Transverse colon (tissue), 4 donors: Measurements from ENCODE around the gene LATS1. TPM values are rescaled to one million over a fixed set of nuclear protein-coding genes. Genes with fewer than 3 reads are reported as not detected.
A peak's percentile ranks its signal among the peaks of the same experiment; 100 is the strongest.

Source experiments
- DNase-seq: peaks from one replicate; pipeline ENCODE4 v3.0.0-alpha.2; 2019
- H3K27ac ChIP-seq, 4 donors: fragments of 200-600 bp; sonication (generic); 2 replicates each; pipeline ENCODE4 v1.5.1; 2016 to 2018; ENCODE audit warnings: inconsistent platforms in 4 of 4
- H3K27me3 ChIP-seq: fragments of 200-600 bp; sonication (generic); 2 replicates; pipeline ENCODE4 v1.5.1; 2017; ENCODE audit warnings: inconsistent platforms
- H3K36me3 ChIP-seq, 4 donors: fragments of 200-600 bp; sonication (generic); 2 replicates each; pipeline ENCODE4 v1.5.1; 2017 to 2019; ENCODE audit warnings: inconsistent platforms in 4 of 4
- H3K4me1 ChIP-seq, 4 donors: fragments of 200-600 bp; sonication (generic); 2 replicates each; pipeline ENCODE4 v1.5.1; 2017 to 2020; ENCODE audit warnings: inconsistent platforms in 4 of 4
- H3K4me3 ChIP-seq, 4 donors: fragments of 200-600 bp; sonication (generic); 1 replicate in 1 of 4; 2 replicates in 3 of 4; pipeline versions ENCODE4 v1.5.1 to v1.6.1; 2017 to 2019; ENCODE audit warnings: inconsistent platforms in 4 of 4
- H3K9me3 ChIP-seq, 2 donors: fragments of 200-600 bp; sonication (generic); 2 replicates each; pipeline ENCODE4 v1.5.1; 2017 to 2019; ENCODE audit warnings: inconsistent platforms in 2 of 2
- EP300 ChIP-seq: sonication (generic); formaldehyde crosslinking; IDR thresholded peaks from one replicate; pipeline ENCODE4 v1.6.1; 2017; ENCODE audit warnings: antibody characterized with exemption, low read depth
- POLR2A ChIP-seq: fragments of 450-650 bp; IDR thresholded peaks from one replicate; pipeline ENCODE4 v1.6.1; 2016; ENCODE audit warnings: antibody characterized with exemption, mild to moderate bottlenecking, moderate library complexity
- POLR2AphosphoS5 ChIP-seq, 3 donors: sonication (generic); formaldehyde crosslinking; IDR thresholded peaks; one replicate each; pipeline ENCODE4 v1.6.1; 2016; ENCODE audit warnings: antibody characterized with exemption in 3 of 3
- WGBS, 2 donors: methylation state at CpG; one replicate each; pipeline ENCODE4 v1.1.5; 2018; ENCODE audit warnings: low coverage in 1 of 2; 5-methylcytosine and 5-hydroxymethylcytosine counted together
- in situ Hi-C, 4 donors: fragments of 200-750 bp; cut with MboI; loops; one replicate each; pipeline versions ENCODE4 v1.15.0 to v1.15.1; 2017; ENCODE audit warnings: low sequenced_read_pairs in 3 of 4, low pct_ligation_motif_present in 1 of 4, low pct_unique_long_range_greater_than_20kb in 1 of 4
- intact Hi-C: fragments of 100-400 bp; cut with DNase I; formaldehyde crosslinking; loops from one replicate; pipeline ENCODE4 v1.15.1; 2023; ENCODE audit warnings: low total_unique reads
- total RNA-seq, 4 donors: library from RNA; depleted of rRNA; stranded (reverse); fragments of >200 nt; gene quantifications; one replicate each; pipeline ENCODE4 v1.1.0, GENCODE V29; 2016
- TF ChIP-seq, protein P1 (sequence below), 5 experiments: fragments of 200-600 bp in 3 of 5; fragments of 450-650 bp in 2 of 5; sonication (generic) in 3 of 5; IDR thresholded peaks; 1 replicate in 2 of 5; 2 replicates in 3 of 5; pipeline ENCODE4 v1.5.1; 2016 to 2017; ENCODE audit warnings: antibody characterized with exemption in 5 of 5, inconsistent platforms in 3 of 5, mild to moderate bottlenecking in 2 of 5, moderate library complexity in 1 of 5

The LATS1 gene
- total RNA-seq, 4 donors from 2014 or later = 13.1 to 28.4 (median 19.4) TPM

DNA sequence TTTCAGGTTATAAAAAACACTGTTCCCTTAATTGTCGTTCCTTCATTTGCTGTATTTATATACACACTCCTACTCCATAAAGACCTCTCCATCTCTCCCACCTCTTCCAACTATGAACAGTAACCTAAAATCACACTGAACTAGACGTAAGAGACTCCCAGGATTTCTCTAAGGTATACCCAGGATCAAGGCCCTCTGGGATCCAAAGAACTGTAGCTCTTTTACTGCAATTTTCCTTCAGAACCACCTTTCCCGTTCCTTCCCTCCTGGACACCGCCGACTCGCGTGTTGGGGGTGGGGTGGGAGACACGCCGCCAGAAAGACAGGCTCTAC is 680 bp downstream of the LATS1 start:
- intact Hi-C loops = no loop called here
- peak overlapping the region; percentile 72 to 84 (median 78) for H3K4me3 ChIP-seq
- 0% methylated on average over 9 of the region's 9 CpGs; no CpG with 5 or more reads in 1 of the 2 donors for WGBS, 2 donors

DNA sequence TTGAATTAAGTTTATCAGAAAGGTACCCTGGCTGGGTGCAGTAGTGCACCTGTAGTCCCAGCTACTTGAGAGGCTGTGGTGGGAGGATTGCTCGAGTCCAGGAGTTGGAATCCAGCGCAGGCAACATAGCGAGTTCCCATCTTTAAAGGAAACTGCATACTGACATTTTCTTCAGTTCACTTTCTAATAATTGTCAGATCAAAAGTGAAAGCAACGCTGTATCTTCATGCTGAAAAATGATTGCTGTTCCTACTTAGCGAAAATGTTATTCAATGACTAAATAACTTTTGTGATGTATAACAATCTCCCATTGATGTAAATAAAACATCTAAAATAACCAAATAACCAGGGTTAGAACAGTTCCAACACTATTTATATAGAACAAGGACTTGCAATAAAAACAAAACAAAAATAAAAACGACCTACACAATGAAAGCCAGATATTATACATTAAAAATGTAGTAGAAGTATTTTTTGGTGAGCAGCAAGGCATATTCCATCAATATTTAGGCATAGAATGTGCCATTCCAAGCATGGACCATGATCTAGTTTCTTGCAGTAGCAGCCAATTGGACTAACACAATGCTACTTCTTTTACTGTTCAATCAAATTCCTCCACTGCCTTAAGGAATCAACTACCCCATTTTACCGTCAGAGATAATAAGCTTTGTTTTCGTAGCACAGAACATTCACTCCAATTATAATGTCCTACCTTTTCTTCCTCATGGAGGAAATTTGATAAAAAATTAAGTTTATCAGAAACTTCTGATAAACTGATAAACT is 1.5 kb downstream of the LATS1 start:
- no peak for DNase-seq
- H3K36me3 ChIP-seq = no peaks in the 10 kb centered on the region
- 6 to 7% methylated on average over 7 to 8 of the region's 8 CpGs for WGBS, 2 donors
- peak overlapping the region in 3 of 4 donors; percentile 75 to 84 (median 80) for H3K4me3 ChIP-seq
- H3K4me1 ChIP-seq = peaks cover 4 to 38% (median 17%) of the 10 kb centered on the region in 4 donors
- no peaks in the 10 kb centered on the region for H3K27me3 ChIP-seq
- H3K9me3 ChIP-seq = no peaks in the 10 kb centered on the region
- peak overlapping the region; percentile 96 to 99 (median 97) for H3K27ac ChIP-seq
- in situ Hi-C loops (loop anchor here in 1 of 4 donors (25.0 kb wide), 1 partner anchor 154 kb away; the partner anchor contains the start of gene GINM1), intact Hi-C loops (no loop called here)
- TF ChIP-seq EP300 (no peak), POLR2A (no peak), POLR2AphosphoS5 (IDR thresholded peaks at IDR 0.05) (no peak)
- TF ChIP-seq, protein P1, sequence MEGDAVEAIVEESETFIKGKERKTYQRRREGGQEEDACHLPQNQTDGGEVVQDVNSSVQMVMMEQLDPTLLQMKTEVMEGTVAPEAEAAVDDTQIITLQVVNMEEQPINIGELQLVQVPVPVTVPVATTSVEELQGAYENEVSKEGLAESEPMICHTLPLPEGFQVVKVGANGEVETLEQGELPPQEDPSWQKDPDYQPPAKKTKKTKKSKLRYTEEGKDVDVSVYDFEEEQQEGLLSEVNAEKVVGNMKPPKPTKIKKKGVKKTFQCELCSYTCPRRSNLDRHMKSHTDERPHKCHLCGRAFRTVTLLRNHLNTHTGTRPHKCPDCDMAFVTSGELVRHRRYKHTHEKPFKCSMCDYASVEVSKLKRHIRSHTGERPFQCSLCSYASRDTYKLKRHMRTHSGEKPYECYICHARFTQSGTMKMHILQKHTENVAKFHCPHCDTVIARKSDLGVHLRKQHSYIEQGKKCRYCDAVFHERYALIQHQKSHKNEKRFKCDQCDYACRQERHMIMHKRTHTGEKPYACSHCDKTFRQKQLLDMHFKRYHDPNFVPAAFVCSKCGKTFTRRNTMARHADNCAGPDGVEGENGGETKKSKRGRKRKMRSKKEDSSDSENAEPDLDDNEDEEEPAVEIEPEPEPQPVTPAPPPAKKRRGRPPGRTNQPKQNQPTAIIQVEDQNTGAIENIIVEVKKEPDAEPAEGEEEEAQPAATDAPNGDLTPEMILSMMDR (IDR thresholded peaks at IDR 0.05) = no peak

More for the DNA sequence above, 680 bp downstream of the LATS1 start:
- no peak for DNase-seq
- in situ Hi-C loops = loop anchor here in 1 of 4 donors (25.0 kb wide), 1 partner anchor 155 kb away; the partner anchor contains the start of gene GINM1
- Histone ChIP-seq H3K4me1 (peaks cover 4 to 36% (median 17%) of the 10 kb centered on the region in 4 donors), H3K36me3 (no peaks in the 10 kb centered on the region), H3K9me3 (no peaks in the 10 kb centered on the region), H3K27me3 (no peaks in the 10 kb centered on the region), H3K27ac (peak overlapping the region; percentile 96 to 99 (median 97))
- TF ChIP-seq EP300 (no peak), POLR2AphosphoS5 (IDR thresholded peaks at IDR 0.05) (no peak), POLR2A (no peak)
- TF ChIP-seq, protein P1 (IDR thresholded peaks at IDR 0.05) = no peak

DNA sequence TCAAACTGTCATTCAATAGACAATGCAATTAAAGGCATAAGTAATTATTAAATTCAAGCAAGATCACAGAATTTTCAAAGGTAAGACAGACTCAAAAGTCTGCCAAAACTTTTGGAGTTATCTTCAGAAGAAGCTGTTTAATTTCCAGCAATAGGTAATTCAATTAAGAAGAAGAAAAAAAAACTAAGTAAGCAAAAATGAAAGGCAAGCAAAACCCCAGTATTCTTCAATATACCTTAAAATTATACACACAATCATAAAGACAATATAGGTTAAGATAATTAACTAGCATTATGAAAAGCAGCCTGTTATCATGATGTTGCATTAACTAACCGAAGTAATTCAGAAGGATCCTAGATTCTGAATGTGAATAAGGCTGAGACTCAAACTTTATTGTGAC is 3.5 kb downstream of the LATS1 start:
- DNase-seq = no peak
- Histone ChIP-seq H3K9me3 (no peaks in the 10 kb centered on the region), H3K36me3 (no peaks in the 10 kb centered on the region), H3K4me3 (no peak overlapping the region), H3K4me1 (peaks cover 4 to 48% (median 20%) of the 10 kb centered on the region in 4 donors), H3K27ac (no peak overlapping the region), H3K27me3 (no peaks in the 10 kb centered on the region)
- in situ Hi-C loops = loop anchor here in 1 of 4 donors (25.0 kb wide), 1 partner anchor 152 kb away; the partner anchor contains the start of gene GINM1
- TF ChIP-seq POLR2A = no peak
- TF ChIP-seq EP300 = no peak
- TF ChIP-seq POLR2AphosphoS5 (IDR thresholded peaks at IDR 0.05) = no peak
- TF ChIP-seq, protein P1 (IDR thresholded peaks at IDR 0.05) = no peak
- intact Hi-C loops = no loop called here
- 93 to 94% methylated on average over 1 of the region's 1 CpG for WGBS, 2 donors

DNA sequence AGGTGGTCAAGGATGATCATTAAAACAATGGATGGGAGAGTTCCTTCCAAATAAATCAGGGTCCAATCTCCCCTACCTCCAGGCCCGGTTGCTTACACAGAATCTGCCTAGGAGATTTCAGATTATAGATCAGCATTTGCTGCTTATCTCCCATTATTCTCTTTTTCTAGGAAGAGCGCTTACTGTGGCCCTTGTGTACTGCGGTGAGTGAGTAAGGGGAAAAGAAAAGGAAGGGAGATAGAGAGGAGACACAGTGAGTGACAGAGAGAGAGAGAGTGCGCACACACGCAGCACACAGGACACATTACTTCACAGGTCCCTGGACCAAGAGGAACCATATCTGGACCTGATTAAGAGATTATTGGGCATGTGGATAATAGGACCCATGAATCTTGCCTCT is 6.2 kb downstream of the LATS1 start:
- Histone ChIP-seq H3K4me1 (peaks cover 4 to 49% (median 20%) of the 10 kb centered on the region in 4 donors), H3K27me3 (no peaks in the 10 kb centered on the region), H3K4me3 (no peak overlapping the region), H3K36me3 (no peaks in the 10 kb centered on the region), H3K27ac (no peak overlapping the region), H3K9me3 (no peaks in the 10 kb centered on the region)
- in situ Hi-C loops (loop anchor here in 1 of 4 donors (25.0 kb wide), 1 partner anchor 149 kb away; the partner anchor contains the start of gene GINM1), intact Hi-C loops (no loop called here)
- DNase-seq = no peak
- WGBS, 2 donors = 96 to 100% methylated on average over 1 to 5 of the region's 5 CpGs
- TF ChIP-seq EP300 (no peak), POLR2AphosphoS5 (IDR thresholded peaks at IDR 0.05) (no peak), POLR2A (no peak)
- TF ChIP-seq, protein P1 (IDR thresholded peaks at IDR 0.05) = no peak
